Purkinje cell (primary cell): Measurements from ENCODE around the gene PTPRN. TPM values are rescaled to one million over a fixed set of nuclear protein-coding genes. Genes with fewer than 3 reads are reported as not detected.

ENCODE experiments used
- polyA plus RNA-seq: library from polyadenylated mRNA; unstranded; fragments of >200 nt; fragmentation: Nextera tagmentation; gene quantifications from 2 replicates; pipeline ENCODE4 v1.2.1, GENCODE V29; 2014

Gene PTPRN
- 89.5 and 103 TPM in 2 replicates for polyA plus RNA-seq

GRCh38 chr2:219309278-219309677 lies at the start of gene PTPRN:
PTPRN (minus strand) TSS chr2:219309401; CDS start chr2:219309332, 69 bp downstream.

GRCh38 chr2:219332542-219332941 lies 23.3 kb upstream of the PTPRN start, which contains the start of gene RESP18:
RESP18 (minus strand) TSS chr2:219332744.

GRCh38 chr2:219279151-219279915 lies 29.9 kb downstream of the PTPRN start, which contains the start of gene DNAJB2:
DNAJB2 (plus strand) TSS chr2:219279366; CDS start chr2:219279834, 468 bp downstream.

GRCh38 chr2:219253753-219254589 lies 55.2 kb downstream of the PTPRN start, which contains the start of gene TUBA4A:
TUBA4A (minus strand) TSS chr2:219253918; CDS start chr2:219253858, 60 bp downstream.

GRCh38 chr2:219252900-219253752 lies 56.1 kb downstream of the PTPRN start, which contains the start of gene TUBA4B:
TUBA4B (plus strand) TSS chr2:219253243; CDS start chr2:219253408, 165 bp downstream.

GRCh38 chr2:219245148-219245898 lies 63.9 kb downstream of the PTPRN start, which contains the start of the genes GLB1L and STK16:
GLB1L (minus strand) TSS chr2:219245444; CDS start chr2:219243573, 1,871 bp downstream.
STK16 (plus strand) TSS chr2:219245479; CDS start chr2:219246000, 521 bp downstream.

Other genes with a start within 250 kb of the PTPRN start
- not detected in 2 replicates for gene IHH, start 248.5 kb downstream of the PTPRN start, polyA plus RNA-seq
- 7.2 and 8.3 TPM in 2 replicates for gene NHEJ1, start 148.6 kb downstream of the PTPRN start, polyA plus RNA-seq
- not detected in 2 replicates for gene SLC23A3, start 139.4 kb downstream of the PTPRN start, polyA plus RNA-seq
- gene CNPPD1, start 132.5 kb downstream of the PTPRN start, polyA plus RNA-seq, result 4.6 and 9.5 TPM in 2 replicates
- 43.3 and 81.2 TPM in 2 replicates for gene RETREG2, start 131.1 kb downstream of the PTPRN start, polyA plus RNA-seq
- 6.2 and 7.7 TPM in 2 replicates for gene ZFAND2B, start 102.6 kb downstream of the PTPRN start, polyA plus RNA-seq
- 23.5 and 25.0 TPM in 2 replicates for gene ABCB6, start 90.4 kb downstream of the PTPRN start, polyA plus RNA-seq
- 24.5 and 24.6 TPM in 2 replicates for gene ATG9A, start 79.8 kb downstream of the PTPRN start, polyA plus RNA-seq
- 11.0 and 12.0 TPM in 2 replicates for gene ANKZF1, start 79.6 kb downstream of the PTPRN start, polyA plus RNA-seq
- gene GLB1L, start 64.0 kb downstream of the PTPRN start, polyA plus RNA-seq, result 0.46 and 3.0 TPM in 2 replicates
- gene STK16, start 63.9 kb downstream of the PTPRN start, polyA plus RNA-seq, result 2.6 and 9.3 TPM in 2 replicates
- gene TUBA4B, start 56.2 kb downstream of the PTPRN start, polyA plus RNA-seq, result not detected in 2 replicates
- 297 and 356 TPM in 2 replicates for gene TUBA4A, start 55.5 kb downstream of the PTPRN start, polyA plus RNA-seq
- gene DNAJB2, start 30.0 kb downstream of the PTPRN start, polyA plus RNA-seq, result 16.3 and 37.3 TPM in 2 replicates
- gene RESP18, start 23.3 kb upstream of the PTPRN start, polyA plus RNA-seq, result 6.5 TPM in 1 of 2 replicates, not detected in the other
- gene DNPEP, start 78.5 kb upstream of the PTPRN start, polyA plus RNA-seq, result 14.2 and 14.7 TPM in 2 replicates
- not detected in 2 replicates for gene DES, start 109.0 kb upstream of the PTPRN start, polyA plus RNA-seq
- 1.5 and 3.0 TPM in 2 replicates for gene SPEG, start 125.4 kb upstream of the PTPRN start, polyA plus RNA-seq
- 2.8 and 5.3 TPM in 2 replicates for gene GMPPA, start 189.5 kb upstream of the PTPRN start, polyA plus RNA-seq
- not detected in 2 replicates for gene ASIC4, start 205.1 kb upstream of the PTPRN start, polyA plus RNA-seq
- 3.1 and 10.5 TPM in 2 replicates for gene CHPF, start 234.4 kb upstream of the PTPRN start, polyA plus RNA-seq
- 0.97 and 0.99 TPM in 2 replicates for gene TMEM198, start 234.6 kb upstream of the PTPRN start, polyA plus RNA-seq